Thyroid gland (tissue), 4 donors: Measurements from ENCODE around the gene KRTAP5-4.

Experiments
- POLR2A ChIP-seq, 2 donors: fragments of 450-650 bp; IDR thresholded peaks; one replicate each; pipeline ENCODE4 v1.6.1; 2017; ENCODE audit warnings: antibody characterized with exemption in 2 of 2, mild to moderate bottlenecking in 2 of 2, moderate library complexity in 1 of 2
- TF ChIP-seq, protein P1 (sequence below), 6 experiments: fragments of 200-600 bp in 3 of 6; fragments of 450-650 bp in 3 of 6; sonication (generic) in 3 of 6; IDR thresholded peaks; one replicate each; pipeline ENCODE4 v1.5.1; 2016 to 2019; ENCODE audit warnings: antibody characterized with exemption in 6 of 6, mild to moderate bottlenecking in 2 of 6, inconsistent platforms in 1 of 6, moderate library complexity in 1 of 6

- TF ChIP-seq, protein P1, sequence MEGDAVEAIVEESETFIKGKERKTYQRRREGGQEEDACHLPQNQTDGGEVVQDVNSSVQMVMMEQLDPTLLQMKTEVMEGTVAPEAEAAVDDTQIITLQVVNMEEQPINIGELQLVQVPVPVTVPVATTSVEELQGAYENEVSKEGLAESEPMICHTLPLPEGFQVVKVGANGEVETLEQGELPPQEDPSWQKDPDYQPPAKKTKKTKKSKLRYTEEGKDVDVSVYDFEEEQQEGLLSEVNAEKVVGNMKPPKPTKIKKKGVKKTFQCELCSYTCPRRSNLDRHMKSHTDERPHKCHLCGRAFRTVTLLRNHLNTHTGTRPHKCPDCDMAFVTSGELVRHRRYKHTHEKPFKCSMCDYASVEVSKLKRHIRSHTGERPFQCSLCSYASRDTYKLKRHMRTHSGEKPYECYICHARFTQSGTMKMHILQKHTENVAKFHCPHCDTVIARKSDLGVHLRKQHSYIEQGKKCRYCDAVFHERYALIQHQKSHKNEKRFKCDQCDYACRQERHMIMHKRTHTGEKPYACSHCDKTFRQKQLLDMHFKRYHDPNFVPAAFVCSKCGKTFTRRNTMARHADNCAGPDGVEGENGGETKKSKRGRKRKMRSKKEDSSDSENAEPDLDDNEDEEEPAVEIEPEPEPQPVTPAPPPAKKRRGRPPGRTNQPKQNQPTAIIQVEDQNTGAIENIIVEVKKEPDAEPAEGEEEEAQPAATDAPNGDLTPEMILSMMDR (IDR thresholded peaks at IDR 0.05): no peak
- TF ChIP-seq POLR2A (IDR thresholded peaks at IDR 0.05): no peak
These were observed 34.1 kb upstream of the KRTAP5-4 start for GRCh38 chr11:1656061-1656441.
